ENCODE measurements around the gene GLIS2.

GLIS2 gene

GRCh38 chr16:4338125-4338582, 22.3 kb downstream of the GLIS2 start:
- ChIA-PET CTCF (interaction anchor here (2.2 to 2.6 kb wide), 2 partner anchors 49 to 65 kb away, joined by 8 to 18 read pairs; no protein-coding TSS in a partner anchor), POLR2A (no interaction called here)
- no peak for TF ChIP-seq SALL2 (tag by site-specific recombination; IDR thresholded peaks at IDR 0.05; ENCODE audit: borderline replicate concordance)
- TF ChIP-seq WT1 (tag by site-specific recombination; IDR thresholded peaks at IDR 0.05): no peak
- no peak for TF ChIP-seq ZNF404 (tag by site-specific recombination; IDR thresholded peaks at IDR 0.05)
- TF ChIP-seq ZNF155 (tag by site-specific recombination; IDR thresholded peaks at IDR 0.05): no peak
- no peak for TF ChIP-seq ZNF701 (tag by site-specific recombination; IDR thresholded peaks at IDR 0.05)
- no peak for TF ChIP-seq ZBTB7A (tag by site-specific recombination; IDR thresholded peaks at IDR 0.05; ENCODE audit: low read depth)
- TF ChIP-seq ZNF629 (tag by site-specific recombination; IDR thresholded peaks at IDR 0.05): no peak
- TF ChIP-seq, protein P1, sequence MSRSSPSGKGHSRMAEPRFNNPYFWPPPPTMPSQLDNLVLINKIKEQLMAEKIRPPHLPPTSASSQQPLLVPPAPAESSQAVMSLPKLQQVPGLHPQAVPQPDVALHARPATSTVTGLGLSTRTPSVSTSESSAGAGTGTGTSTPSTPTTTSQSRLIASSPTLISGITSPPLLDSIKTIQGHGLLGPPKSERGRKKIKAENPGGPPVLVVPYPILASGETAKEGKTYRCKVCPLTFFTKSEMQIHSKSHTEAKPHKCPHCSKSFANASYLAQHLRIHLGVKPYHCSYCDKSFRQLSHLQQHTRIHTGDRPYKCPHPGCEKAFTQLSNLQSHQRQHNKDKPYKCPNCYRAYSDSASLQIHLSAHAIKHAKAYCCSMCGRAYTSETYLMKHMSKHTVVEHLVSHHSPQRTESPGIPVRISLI (tag by site-specific recombination; IDR thresholded peaks at IDR 0.05): no peak
- no peak for TF ChIP-seq OSR2 (tag by site-specific recombination; IDR thresholded peaks at IDR 0.05)
- peak; percentile 17; the same call in 1 of the 2 replicates for TF ChIP-seq ZIC2 (tag by site-specific recombination; IDR thresholded peaks at IDR 0.05)
- no peak for TF ChIP-seq ZNF561 (tag by site-specific recombination; IDR thresholded peaks at IDR 0.05; ENCODE audit: borderline replicate concordance)
- peak; percentile 18; the same call in 1 of the 2 replicates for TF ChIP-seq GLIS2 (tag by site-specific recombination; IDR thresholded peaks at IDR 0.05)
- TF ChIP-seq ZNF169 (tag by site-specific recombination; IDR thresholded peaks at IDR 0.05): no peak
- Histone ChIP-seq H3K9me3 (ENCODE audit: control insufficient read depth, insufficient read depth, low read depth, low read length) (no peaks in the 10 kb centered on the region), H3K4me3 (ENCODE audit: low read depth, low read length) (no peak overlapping the region), H3K27ac (ENCODE audit: extremely low read depth, low read depth, low read length) (0 out of 2 replicates have a peak overlapping the region, but pooled peaks have one; percentile 9), H3K36me3 (ENCODE audit: control insufficient read depth in 2 of 2, insufficient read depth in 1 of 2, low read length in 2 of 2) (peaks cover 0 to 48% of the 10 kb centered on the region in 2 experiments; a peak in 2 of 3 replicates), H3K4me1 (ENCODE audit: control insufficient read depth, insufficient read depth, low read length) (peaks cover 2% of the 10 kb centered on the region; the same call in 1 of the 2 replicates)

GRCh38 chr16:4338712-4339299, 22.9 kb downstream of the GLIS2 start:
- CTCF ChIA-PET: interaction anchor here (2.2 to 2.6 kb wide), 2 partner anchors 50 to 64 kb away, joined by 8 to 18 read pairs; no protein-coding TSS in a partner anchor
- H3K27ac ChIP-seq (ENCODE audit: extremely low read depth, low read depth, low read length): 0 out of 2 replicates have a peak overlapping the region, but pooled peaks have one; percentile 9
- POLR2A ChIA-PET: no interaction called here
- H3K4me1 ChIP-seq (ENCODE audit: control insufficient read depth, insufficient read depth, low read length): peaks cover 2% of the 10 kb centered on the region; the same call in 1 of the 2 replicates
- TF ChIP-seq SALL2 (tag by site-specific recombination; IDR thresholded peaks at IDR 0.05; ENCODE audit: borderline replicate concordance) (no peak), ZNF335 (tag by site-specific recombination; conservative IDR thresholded peaks at IDR 0.05) (peak; percentile 94)
- no peak overlapping the region for H3K4me3 ChIP-seq (ENCODE audit: low read depth, low read length)
- peaks cover 0 to 50% of the 10 kb centered on the region in 2 experiments; a peak in 2 of 3 replicates for H3K36me3 ChIP-seq (ENCODE audit: control insufficient read depth in 2 of 2, insufficient read depth in 1 of 2, low read length in 2 of 2)
- H3K9me3 ChIP-seq (ENCODE audit: control insufficient read depth, insufficient read depth, low read depth, low read length): no peaks in the 10 kb centered on the region

GRCh38 chr16:4339455-4339854, 23.6 kb downstream of the GLIS2 start:
- ChIA-PET POLR2A (interaction anchor here (0.7 kb wide), 1 partner anchor 22 kb away, joined by 5 read pairs; no protein-coding TSS in a partner anchor), CTCF (interaction anchor here (0.7 to 2.2 kb wide), 4 partner anchors 8 to 409 kb away, joined by 3 to 18 read pairs (median 4); no protein-coding TSS in a partner anchor)
- peaks cover 2% of the 10 kb centered on the region; the same call in 1 of the 2 replicates for H3K4me1 ChIP-seq (ENCODE audit: control insufficient read depth, insufficient read depth, low read length)
- H3K27ac ChIP-seq (ENCODE audit: extremely low read depth, low read depth, low read length): 0 out of 2 replicates have a peak overlapping the region, but pooled peaks have one; percentile 2
- H3K9me3 ChIP-seq (ENCODE audit: control insufficient read depth, insufficient read depth, low read depth, low read length): no peaks in the 10 kb centered on the region
- H3K36me3 ChIP-seq (ENCODE audit: control insufficient read depth in 2 of 2, insufficient read depth in 1 of 2, low read length in 2 of 2): peaks cover 0 to 50% of the 10 kb centered on the region in 2 experiments; a peak in 2 of 3 replicates
- no peak overlapping the region for H3K4me3 ChIP-seq (ENCODE audit: low read depth, low read length)
- TF ChIP-seq HOXC10 (CRISPR knock-in tag; IDR thresholded peaks at IDR 0.05): no peak
- no peak for TF ChIP-seq IKZF3 (tag by site-specific recombination; IDR thresholded peaks at IDR 0.05)
- TF ChIP-seq, protein P2, sequence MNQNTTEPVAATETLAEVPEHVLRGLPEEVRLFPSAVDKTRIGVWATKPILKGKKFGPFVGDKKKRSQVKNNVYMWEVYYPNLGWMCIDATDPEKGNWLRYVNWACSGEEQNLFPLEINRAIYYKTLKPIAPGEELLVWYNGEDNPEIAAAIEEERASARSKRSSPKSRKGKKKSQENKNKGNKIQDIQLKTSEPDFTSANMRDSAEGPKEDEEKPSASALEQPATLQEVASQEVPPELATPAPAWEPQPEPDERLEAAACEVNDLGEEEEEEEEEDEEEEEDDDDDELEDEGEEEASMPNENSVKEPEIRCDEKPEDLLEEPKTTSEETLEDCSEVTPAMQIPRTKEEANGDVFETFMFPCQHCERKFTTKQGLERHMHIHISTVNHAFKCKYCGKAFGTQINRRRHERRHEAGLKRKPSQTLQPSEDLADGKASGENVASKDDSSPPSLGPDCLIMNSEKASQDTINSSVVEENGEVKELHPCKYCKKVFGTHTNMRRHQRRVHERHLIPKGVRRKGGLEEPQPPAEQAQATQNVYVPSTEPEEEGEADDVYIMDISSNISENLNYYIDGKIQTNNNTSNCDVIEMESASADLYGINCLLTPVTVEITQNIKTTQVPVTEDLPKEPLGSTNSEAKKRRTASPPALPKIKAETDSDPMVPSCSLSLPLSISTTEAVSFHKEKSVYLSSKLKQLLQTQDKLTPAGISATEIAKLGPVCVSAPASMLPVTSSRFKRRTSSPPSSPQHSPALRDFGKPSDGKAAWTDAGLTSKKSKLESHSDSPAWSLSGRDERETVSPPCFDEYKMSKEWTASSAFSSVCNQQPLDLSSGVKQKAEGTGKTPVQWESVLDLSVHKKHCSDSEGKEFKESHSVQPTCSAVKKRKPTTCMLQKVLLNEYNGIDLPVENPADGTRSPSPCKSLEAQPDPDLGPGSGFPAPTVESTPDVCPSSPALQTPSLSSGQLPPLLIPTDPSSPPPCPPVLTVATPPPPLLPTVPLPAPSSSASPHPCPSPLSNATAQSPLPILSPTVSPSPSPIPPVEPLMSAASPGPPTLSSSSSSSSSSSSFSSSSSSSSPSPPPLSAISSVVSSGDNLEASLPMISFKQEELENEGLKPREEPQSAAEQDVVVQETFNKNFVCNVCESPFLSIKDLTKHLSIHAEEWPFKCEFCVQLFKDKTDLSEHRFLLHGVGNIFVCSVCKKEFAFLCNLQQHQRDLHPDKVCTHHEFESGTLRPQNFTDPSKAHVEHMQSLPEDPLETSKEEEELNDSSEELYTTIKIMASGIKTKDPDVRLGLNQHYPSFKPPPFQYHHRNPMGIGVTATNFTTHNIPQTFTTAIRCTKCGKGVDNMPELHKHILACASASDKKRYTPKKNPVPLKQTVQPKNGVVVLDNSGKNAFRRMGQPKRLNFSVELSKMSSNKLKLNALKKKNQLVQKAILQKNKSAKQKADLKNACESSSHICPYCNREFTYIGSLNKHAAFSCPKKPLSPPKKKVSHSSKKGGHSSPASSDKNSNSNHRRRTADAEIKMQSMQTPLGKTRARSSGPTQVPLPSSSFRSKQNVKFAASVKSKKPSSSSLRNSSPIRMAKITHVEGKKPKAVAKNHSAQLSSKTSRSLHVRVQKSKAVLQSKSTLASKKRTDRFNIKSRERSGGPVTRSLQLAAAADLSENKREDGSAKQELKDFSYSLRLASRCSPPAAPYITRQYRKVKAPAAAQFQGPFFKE (tag by site-specific recombination; IDR thresholded peaks at IDR 0.05; ENCODE audit: borderline replicate concordance): no peak
- no peak for TF ChIP-seq ZNF146 (tag by site-specific recombination; IDR thresholded peaks at IDR 0.05)
- TF ChIP-seq ZNF658 (tag by site-specific recombination; IDR thresholded peaks at IDR 0.05): no peak
- TF ChIP-seq ZBTB11 (tag by site-specific recombination; conservative IDR thresholded peaks at IDR 0.05; ENCODE audit: low read depth): no peak
- TF ChIP-seq ZNF350 (tag by site-specific recombination; IDR thresholded peaks at IDR 0.05): no peak
